HG03175 (cell line): ENCODE results near the gene TMEM125.
A peak's percentile ranks its signal among the peaks of the same experiment; 100 is the strongest.

Experiments
- ATAC-seq: cut with Tn5 transposase; IDR thresholded peaks from one replicate; pipeline ENCODE4 v1.9.1; 2021; ENCODE audit warnings: mild to moderate bottlenecking, moderate library complexity; ENCODE audit not compliant: unreplicated experiment

TMEM125 gene

DNA sequence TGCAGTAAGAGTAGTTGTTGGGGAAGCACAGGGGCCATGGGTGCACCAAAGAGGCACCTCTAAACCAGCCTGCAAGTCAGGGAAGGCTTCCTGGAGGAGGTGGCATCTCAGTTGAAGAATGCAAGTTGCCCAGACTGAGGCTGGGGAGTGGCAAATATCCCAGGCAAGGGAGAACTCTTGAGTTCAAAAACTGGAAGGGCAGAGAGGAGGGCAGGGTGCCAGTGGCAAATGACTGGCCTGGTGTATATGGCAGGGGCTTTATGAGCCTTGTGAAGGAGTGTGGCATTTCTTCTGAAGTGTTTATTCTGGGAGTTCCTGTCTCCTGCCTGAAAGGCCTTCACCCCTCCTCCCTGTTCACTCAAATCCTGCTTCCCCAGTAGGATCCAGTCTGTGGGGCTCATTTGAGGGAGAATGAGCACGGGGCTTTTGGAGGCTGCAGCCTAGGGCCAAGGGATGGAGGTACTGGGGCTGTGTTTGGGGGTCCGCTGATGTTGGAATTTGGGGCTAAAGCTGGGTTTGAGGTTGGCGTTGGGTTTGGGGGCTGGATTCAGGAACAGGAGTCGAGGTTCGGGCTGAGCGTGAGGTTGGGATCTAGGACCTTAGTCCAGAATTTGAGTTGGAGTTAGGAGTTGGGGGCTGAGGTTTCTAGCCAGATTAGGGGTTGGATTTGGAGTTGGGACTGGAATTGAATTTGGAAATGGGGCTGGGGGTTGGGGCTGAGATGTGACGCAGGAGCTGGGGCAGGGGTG, at the start of gene TMEM125:
Gene TMEM125, plus strand, starts transcription at position 357 of the 749 bp plus-strand sequence. CDS start 2,740 bp downstream, outside the sequence.
- ATAC-seq, result no peak

GRCh38 chr1:43220905-43221778, 48.6 kb upstream of the TMEM125 start:
- peak; percentile 77 for ATAC-seq

DNA sequence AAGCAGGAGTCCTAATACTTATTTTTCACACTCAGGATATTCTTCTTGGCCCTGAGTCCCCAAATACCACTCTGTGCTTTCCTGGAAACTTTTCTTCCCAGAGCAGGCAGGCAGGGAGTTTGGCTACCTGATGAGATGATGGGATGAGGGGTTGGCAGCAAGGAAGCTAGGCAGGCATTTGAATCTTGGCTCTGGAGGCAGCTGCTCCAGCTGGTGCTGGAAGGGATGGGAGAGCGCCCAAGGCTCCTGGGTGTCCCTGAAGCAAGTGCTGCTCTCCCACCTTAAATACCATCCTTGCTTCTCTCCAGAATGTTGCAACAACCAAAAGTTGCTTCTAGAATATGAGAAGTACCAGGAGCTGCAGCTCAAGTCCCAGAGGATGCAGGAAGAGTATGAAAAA, 48.0 kb upstream of the TMEM125 start:
- ATAC-seq, result no peak

GRCh38 chr1:43222879-43223278, 46.9 kb upstream of the TMEM125 start:
- ATAC-seq, result no peak

DNA sequence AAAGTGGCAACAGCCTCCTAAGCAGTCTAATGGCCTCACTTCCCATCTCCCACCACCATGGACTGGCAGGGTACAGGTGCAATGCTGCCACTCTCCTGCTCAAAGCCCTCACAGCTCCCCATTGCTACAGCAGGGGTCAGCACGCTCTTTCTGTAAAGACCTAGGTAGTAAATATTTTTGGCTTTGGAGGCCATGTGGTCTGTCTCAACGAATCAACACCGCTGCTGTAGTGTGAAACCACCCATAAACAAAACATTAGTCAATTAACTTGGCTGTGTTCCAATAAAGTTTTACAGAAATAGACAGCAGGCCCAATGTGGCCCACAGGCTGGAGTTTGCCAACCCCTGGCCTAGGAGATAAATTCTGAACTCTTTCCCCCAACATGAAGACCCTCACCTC, 44.6 kb upstream of the TMEM125 start:
- ATAC-seq, result no peak

- no peak for ATAC-seq
These were observed 42.5 kb upstream of the TMEM125 start for GRCh38 chr1:43227143-43227764.

GRCh38 chr1:43229826-43230780, 39.7 kb upstream of the TMEM125 start:
- ATAC-seq, result no peak

- ATAC-seq, result no peak
These were observed 37.7 kb upstream of the TMEM125 start for GRCh38 chr1:43232074-43232473.

DNA sequence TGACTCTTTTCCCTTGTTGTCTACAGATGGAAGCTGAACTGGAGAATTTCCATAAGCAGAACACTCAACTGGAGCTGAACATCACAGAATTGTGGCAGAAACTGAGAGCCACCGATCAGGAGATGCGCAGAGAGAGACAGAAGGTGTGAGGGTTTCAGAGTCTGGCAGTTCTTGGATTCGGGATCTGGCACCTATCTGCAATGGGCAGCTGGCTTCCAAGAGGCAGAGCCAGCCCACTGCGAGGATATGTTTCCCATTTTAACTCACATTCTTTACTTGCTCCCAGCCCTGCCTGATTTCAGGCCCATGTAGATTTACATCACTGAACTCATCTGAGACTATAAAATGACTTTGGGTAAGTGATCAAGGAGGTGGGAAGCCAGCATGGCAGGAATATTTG, 37.3 kb upstream of the TMEM125 start:
- no peak for ATAC-seq

GRCh38 chr1:43233631-43234030, 36.2 kb upstream of the TMEM125 start:
- no peak for ATAC-seq

GRCh38 chr1:43234267-43234666, 35.5 kb upstream of the TMEM125 start:
- ATAC-seq, result no peak

DNA sequence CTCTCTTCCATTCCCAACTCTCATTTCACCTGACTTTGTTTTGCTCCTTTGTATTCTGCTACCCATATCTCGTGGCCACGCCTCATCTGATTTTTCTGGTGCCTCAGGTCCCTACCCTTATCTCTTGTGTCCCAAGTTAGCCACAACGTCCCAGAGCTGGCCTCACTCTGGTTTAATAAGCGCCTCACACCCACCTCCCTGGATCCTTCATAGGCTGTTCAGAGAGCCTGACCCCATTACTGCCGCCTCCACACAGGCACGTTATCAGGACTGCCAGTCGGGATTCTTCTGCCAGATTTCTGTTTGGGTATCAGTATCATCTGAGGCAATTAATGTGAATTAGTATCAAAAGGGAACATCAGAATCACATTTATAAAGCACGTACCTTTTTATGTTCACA, 34.7 kb upstream of the TMEM125 start:
- no peak for ATAC-seq

GRCh38 chr1:43235451-43236121, 34.2 kb upstream of the TMEM125 start:
- no peak for ATAC-seq

DNA sequence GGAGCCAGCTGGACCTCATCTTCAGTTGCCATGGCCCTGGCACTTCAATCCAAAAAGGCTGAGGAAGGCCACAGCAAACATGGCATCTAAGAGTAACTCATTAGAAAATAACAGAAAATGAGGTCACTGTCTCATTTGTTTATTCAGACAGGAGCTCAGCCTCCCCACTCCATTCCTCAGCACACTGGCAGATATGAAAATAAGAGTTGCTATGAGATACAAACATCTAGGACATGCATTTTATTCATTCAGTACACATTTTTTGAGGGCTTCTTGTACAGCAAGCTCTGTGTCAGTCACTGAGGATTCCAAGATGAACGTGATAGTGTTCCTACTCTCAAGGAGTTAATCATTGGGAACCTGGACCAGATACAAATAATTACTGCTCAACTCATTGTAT, 32.7 kb upstream of the TMEM125 start:
- no peak for ATAC-seq

DNA sequence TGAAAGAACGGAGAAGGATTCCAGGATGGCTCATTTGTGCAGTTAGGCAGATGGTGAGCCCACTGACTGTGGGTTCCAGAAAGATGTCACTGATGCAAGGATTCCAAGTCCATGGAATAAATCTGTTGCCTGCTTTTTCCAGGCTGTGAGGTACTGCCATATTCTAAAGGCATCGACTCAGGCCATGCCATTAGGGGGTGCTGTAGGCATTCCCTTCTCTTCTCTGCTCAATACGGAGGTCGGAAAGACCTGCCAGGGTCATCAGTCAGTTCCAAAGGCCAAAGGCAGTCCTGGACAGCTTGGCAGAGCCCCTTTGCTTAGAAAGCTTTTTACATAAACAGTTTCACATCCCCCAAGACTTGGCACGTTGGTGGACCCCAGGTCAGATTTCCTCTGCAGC, 31.7 kb upstream of the TMEM125 start:
- no peak for ATAC-seq

DNA sequence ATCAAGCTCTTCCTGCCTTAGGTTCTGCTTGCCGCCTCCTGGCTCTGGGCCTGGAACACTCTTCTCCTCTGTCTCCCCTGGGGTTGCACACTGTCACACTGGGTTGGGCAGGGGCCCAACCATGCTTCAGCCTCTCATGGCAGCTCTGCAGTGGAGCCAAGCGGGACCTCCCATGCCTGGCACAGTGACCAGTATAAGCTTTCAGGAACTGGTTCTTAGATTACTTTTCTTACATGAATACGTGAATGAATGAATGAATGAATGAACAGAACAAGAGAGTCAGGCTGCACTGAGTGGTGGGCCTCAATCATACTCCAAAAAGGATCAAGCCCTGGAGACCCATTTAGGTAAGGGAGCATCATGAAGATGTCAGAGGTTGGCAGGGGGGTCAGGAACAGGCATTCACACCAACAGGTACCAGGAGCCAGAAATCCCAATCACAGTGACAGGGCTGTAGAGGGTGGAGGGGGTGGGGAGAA, 30.8 kb upstream of the TMEM125 start:
- peak; percentile 34 for ATAC-seq

GRCh38 chr1:43239484-43239883, 30.3 kb upstream of the TMEM125 start:
- ATAC-seq, result peak; percentile 87

DNA sequence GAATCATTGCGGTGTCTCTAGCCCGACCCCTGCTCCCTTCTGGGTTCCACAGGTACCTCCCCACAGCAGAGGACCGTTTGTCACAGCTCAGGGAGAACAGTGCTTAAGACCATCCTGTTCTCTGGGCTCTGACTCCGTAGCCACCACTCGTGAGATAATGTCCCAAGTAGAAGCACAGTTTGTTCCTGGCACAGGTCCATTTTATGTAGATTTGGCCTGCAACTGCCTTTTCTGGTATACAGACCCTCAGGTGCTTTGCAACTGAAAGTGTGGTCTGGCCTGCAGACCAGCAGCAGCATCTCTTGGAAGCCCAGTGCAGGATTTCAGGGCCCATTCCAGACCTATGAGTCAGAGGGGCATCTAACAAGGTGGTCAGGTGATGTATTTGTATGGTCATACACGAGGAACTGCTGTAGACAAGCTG, 28.4 kb upstream of the TMEM125 start:
- no peak for ATAC-seq

- ATAC-seq, result no peak
These were observed 26.5 kb upstream of the TMEM125 start for GRCh38 chr1:43243299-43243698.
